ENCODE measurements around the gene COL8A2. TPM values are rescaled to one million over a fixed set of nuclear protein-coding genes. Genes with fewer than 3 reads are reported as not detected.
A peak's percentile ranks its signal among the peaks of the same experiment; 100 is the strongest.

The COL8A2 gene
- total RNA-seq, 2 donors from 2014 or later = 0.18 to 0.40 TPM

GRCh38 chr1:36088265-36088576 lies 36.8 kb downstream of the COL8A2 start:
- DNase-seq = no peak
- no peaks in the 10 kb centered on the region for H3K9me3 Mint-ChIP-seq
- no peaks in the 10 kb centered on the region for H3K4me1 ChIP-seq (ENCODE audit: control insufficient read depth, insufficient read depth, low read length)
- H3K9ac ChIP-seq (ENCODE audit: extremely low read depth, low read length, poor library complexity, severe bottlenecking) = no peak overlapping the region
- no peaks in the 10 kb centered on the region for H3K27me3 ChIP-seq (ENCODE audit: control insufficient read depth, insufficient read depth, low read length, poor library complexity, severe bottlenecking)
- WGBS, 2 experiments (ENCODE audit: insufficient coverage in 1 of 2, insufficient read length in 1 of 2) = 50 to 57% methylated on average over 2 to 8 of the region's 8 CpGs
- H3K9me3 ChIP-seq (ENCODE audit: control insufficient read depth, low read length) = no peaks in the 10 kb centered on the region
- H3K27ac ChIP-seq (ENCODE audit: low read depth, low read length) = no peak overlapping the region
- peaks cover 29% of the 10 kb centered on the region for H3K36me3 ChIP-seq (ENCODE audit: control insufficient read depth, insufficient read depth, low read length)
- peaks cover 11% of the 10 kb centered on the region for H3K4me1 Mint-ChIP-seq
- TF ChIP-seq CTCF (conservative IDR thresholded peaks at IDR 0.05) = no peak
- H3K4me3 ChIP-seq (ENCODE audit: low read length) = peak overlapping the region; percentile 90
- peaks cover 16% of the 10 kb centered on the region for H3K36me3 Mint-ChIP-seq (ENCODE audit: low read depth)
- H3K27me3 Mint-ChIP-seq (ENCODE audit: insufficient read depth) = peaks cover 8% of the 10 kb centered on the region
- no peak overlapping the region for H3K27ac Mint-ChIP-seq
- H3K4me3 Mint-ChIP-seq = peak overlapping the region; percentile 72

GRCh38 chr1:36087233-36088123 lies 37.5 kb downstream of the COL8A2 start:
- H3K9me3 ChIP-seq (ENCODE audit: control insufficient read depth, low read length) = no peaks in the 10 kb centered on the region
- DNase-seq = peak; percentile 58
- H3K27ac Mint-ChIP-seq = no peak overlapping the region
- H3K27me3 ChIP-seq (ENCODE audit: control insufficient read depth, insufficient read depth, low read length, poor library complexity, severe bottlenecking) = no peaks in the 10 kb centered on the region
- no peak overlapping the region for H3K4me3 ChIP-seq (ENCODE audit: low read length)
- H3K27ac ChIP-seq (ENCODE audit: low read depth, low read length) = no peak overlapping the region
- H3K4me1 ChIP-seq (ENCODE audit: control insufficient read depth, insufficient read depth, low read length) = no peaks in the 10 kb centered on the region
- H3K27me3 Mint-ChIP-seq (ENCODE audit: insufficient read depth) = peaks cover 9% of the 10 kb centered on the region
- H3K4me1 Mint-ChIP-seq = peaks cover 11% of the 10 kb centered on the region
- WGBS, 2 experiments (ENCODE audit: insufficient coverage in 1 of 2, insufficient read length in 1 of 2) = 91 to 93% methylated on average over 20 to 31 of the region's 31 CpGs
- H3K9me3 Mint-ChIP-seq = no peaks in the 10 kb centered on the region
- peaks cover 10% of the 10 kb centered on the region for H3K36me3 Mint-ChIP-seq (ENCODE audit: low read depth)
- H3K36me3 ChIP-seq (ENCODE audit: control insufficient read depth, insufficient read depth, low read length) = peaks cover 22% of the 10 kb centered on the region
- no peak overlapping the region for H3K4me3 Mint-ChIP-seq
- TF ChIP-seq CTCF (conservative IDR thresholded peaks at IDR 0.05) = peak; percentile 27
- H3K9ac ChIP-seq (ENCODE audit: extremely low read depth, low read length, poor library complexity, severe bottlenecking) = no peak overlapping the region

GRCh38 chr1:36086529-36087232 lies 38.3 kb downstream of the COL8A2 start:
- 85 to 96% methylated on average over 9 to 12 of the region's 12 CpGs for WGBS, 2 experiments (ENCODE audit: insufficient coverage in 1 of 2, insufficient read length in 1 of 2)
- DNase-seq = no peak
- no peak overlapping the region for H3K27ac Mint-ChIP-seq

More at GRCh38 chr1:36086529-36087232, 38.3 kb downstream of the COL8A2 start:
- Mint-ChIP-seq H3K4me3 (no peak overlapping the region), H3K27me3 (ENCODE audit: insufficient read depth) (peaks cover 13% of the 10 kb centered on the region), H3K4me1 (peaks cover 11% of the 10 kb centered on the region), H3K9me3 (no peaks in the 10 kb centered on the region), H3K36me3 (ENCODE audit: low read depth) (peaks cover 6% of the 10 kb centered on the region)
- H3K9me3 ChIP-seq (ENCODE audit: control insufficient read depth, low read length) = no peaks in the 10 kb centered on the region
- H3K36me3 ChIP-seq (ENCODE audit: control insufficient read depth, insufficient read depth, low read length) = peaks cover 14% of the 10 kb centered on the region
- no peak overlapping the region for H3K4me3 ChIP-seq (ENCODE audit: low read length)
- no peak overlapping the region for H3K27ac ChIP-seq (ENCODE audit: low read depth, low read length)
- no peak for TF ChIP-seq CTCF (conservative IDR thresholded peaks at IDR 0.05)
- H3K9ac ChIP-seq (ENCODE audit: extremely low read depth, low read length, poor library complexity, severe bottlenecking) = no peak overlapping the region
- no peaks in the 10 kb centered on the region for H3K27me3 ChIP-seq (ENCODE audit: control insufficient read depth, insufficient read depth, low read length, poor library complexity, severe bottlenecking)
- H3K4me1 ChIP-seq (ENCODE audit: control insufficient read depth, insufficient read depth, low read length) = no peaks in the 10 kb centered on the region

Data from endodermal cell (in vitro differentiated cells).